ENCODE data around the gene MYRFL. TPM values are rescaled to one million over a fixed set of nuclear protein-coding genes. Genes with fewer than 3 reads are reported as not detected.

MYRFL gene
- total RNA-seq, 4 donors from 2014 or later, result 1.5 TPM; not detected in 3

- no peaks in the 10 kb centered on the region for H3K9me3 ChIP-seq
- H3K36me3 ChIP-seq, result no peaks in the 10 kb centered on the region
- no peaks in the 10 kb centered on the region for H3K4me1 ChIP-seq
- H3K27me3 ChIP-seq, result no peaks in the 10 kb centered on the region
- H3K4me3 ChIP-seq, result no peak overlapping the region
- intact Hi-C loops (cut with DNase I; ENCODE audit: low total_unique reads), result no loop called here
- H3K27ac ChIP-seq, result no peak overlapping the region
- TF ChIP-seq POLR2A (IDR thresholded peaks at IDR 0.05) (no peak), CTCF (IDR thresholded peaks at IDR 0.05) (no peak)
- no peak for DNase-seq
Observed at GRCh38 chr12:69903548-69903947, 78.5 kb downstream of the MYRFL start.

- intact Hi-C loops (cut with DNase I; ENCODE audit: low total_unique reads), result no loop called here
- no peak overlapping the region for H3K27ac ChIP-seq
- no peak for TF ChIP-seq POLR2A (IDR thresholded peaks at IDR 0.05)
- no peak for TF ChIP-seq CTCF (IDR thresholded peaks at IDR 0.05)
Observed at GRCh38 chr12:69904777-69905176, 79.8 kb downstream of the MYRFL start.

GRCh38 chr12:69905801-69906200, 80.8 kb downstream of the MYRFL start:
- no peaks in the 10 kb centered on the region for H3K27me3 ChIP-seq
- no peak overlapping the region for H3K27ac ChIP-seq
- H3K4me1 ChIP-seq, result no peaks in the 10 kb centered on the region
- H3K4me3 ChIP-seq, result no peak overlapping the region
- intact Hi-C loops (cut with DNase I; ENCODE audit: low total_unique reads), result no loop called here
- TF ChIP-seq CTCF (IDR thresholded peaks at IDR 0.05), result no peak
- no peak for TF ChIP-seq POLR2A (IDR thresholded peaks at IDR 0.05)
- no peaks in the 10 kb centered on the region for H3K36me3 ChIP-seq
- H3K9me3 ChIP-seq, result no peaks in the 10 kb centered on the region
- DNase-seq, result no peak

More at GRCh38 chr12:69904777-69905176, 79.8 kb downstream of the MYRFL start:
- H3K27me3 ChIP-seq, result no peaks in the 10 kb centered on the region
- H3K4me1 ChIP-seq, result no peaks in the 10 kb centered on the region
- H3K9me3 ChIP-seq, result no peaks in the 10 kb centered on the region
- H3K36me3 ChIP-seq, result no peaks in the 10 kb centered on the region
- no peak overlapping the region for H3K4me3 ChIP-seq
- DNase-seq, result no peak

- intact Hi-C loops (cut with DNase I; ENCODE audit: low total_unique reads), result no loop called here
- H3K27me3 ChIP-seq, result no peaks in the 10 kb centered on the region
- no peak overlapping the region for H3K27ac ChIP-seq
- H3K4me3 ChIP-seq, result no peak overlapping the region
- H3K36me3 ChIP-seq, result no peaks in the 10 kb centered on the region
- H3K9me3 ChIP-seq, result no peaks in the 10 kb centered on the region
- TF ChIP-seq POLR2A (IDR thresholded peaks at IDR 0.05) (no peak), CTCF (IDR thresholded peaks at IDR 0.05) (no peak)
- no peak for DNase-seq
- H3K4me1 ChIP-seq, result no peaks in the 10 kb centered on the region
Observed at GRCh38 chr12:69906411-69907216, 81.6 kb downstream of the MYRFL start.

- TF ChIP-seq CTCF (IDR thresholded peaks at IDR 0.05) (no peak), POLR2A (IDR thresholded peaks at IDR 0.05) (no peak)
Observed at GRCh38 chr12:69908203-69908602, 83.2 kb downstream of the MYRFL start.

More at GRCh38 chr12:69908203-69908602, 83.2 kb downstream of the MYRFL start:
- Histone ChIP-seq H3K36me3 (no peaks in the 10 kb centered on the region), H3K4me1 (no peaks in the 10 kb centered on the region), H3K27me3 (no peaks in the 10 kb centered on the region), H3K4me3 (no peak overlapping the region), H3K9me3 (no peaks in the 10 kb centered on the region), H3K27ac (no peak overlapping the region)
- intact Hi-C loops (cut with DNase I; ENCODE audit: low total_unique reads), result no loop called here
- DNase-seq, result no peak
